ENCODE results near the gene TP73.
"Not testable (repeated sequence)": the region's sequence is repeated elsewhere in the genome, so short reads cannot be mapped to it uniquely, and the experiment has no call there.

TP73 gene

GRCh38 chr1:3738943-3739342 lies 86.6 kb downstream of the TP73 start:
- in situ Hi-C loops (cut with MboI; ENCODE audit: low sequenced_read_pairs): no loop called here

- in situ Hi-C loops (cut with MboI; ENCODE audit: low sequenced_read_pairs): no loop called here
Observed at GRCh38 chr1:3740042-3740441, 87.7 kb downstream of the TP73 start.

GRCh38 chr1:3740752-3741151 lies 88.4 kb downstream of the TP73 start:
- in situ Hi-C loops (cut with MboI; ENCODE audit: low sequenced_read_pairs): no loop called here

- in situ Hi-C loops (cut with MboI; ENCODE audit: low sequenced_read_pairs): no loop called here
Observed at GRCh38 chr1:3741566-3742438, 89.5 kb downstream of the TP73 start.

- in situ Hi-C loops (cut with MboI; ENCODE audit: low sequenced_read_pairs): no loop called here
Observed at GRCh38 chr1:3742439-3743298, 90.4 kb downstream of the TP73 start.

GRCh38 chr1:3743421-3743820 lies 91.1 kb downstream of the TP73 start:
- in situ Hi-C loops (cut with MboI; ENCODE audit: low sequenced_read_pairs): no loop called here

GRCh38 chr1:3743826-3744225 lies 91.5 kb downstream of the TP73 start:
- in situ Hi-C loops (cut with MboI; ENCODE audit: low sequenced_read_pairs): no loop called here

- in situ Hi-C loops (cut with MboI; ENCODE audit: low sequenced_read_pairs): no loop called here
Observed at GRCh38 chr1:3744646-3745045, 92.3 kb downstream of the TP73 start.

GRCh38 chr1:3745071-3745470 lies 92.8 kb downstream of the TP73 start:
- in situ Hi-C loops (cut with MboI; ENCODE audit: low sequenced_read_pairs): no loop called here

- in situ Hi-C loops (cut with MboI; ENCODE audit: low sequenced_read_pairs): no loop called here
Observed at GRCh38 chr1:3745590-3746381, 93.5 kb downstream of the TP73 start.

GRCh38 chr1:3746389-3746829 lies 94.1 kb downstream of the TP73 start:
- in situ Hi-C loops (cut with MboI; ENCODE audit: low sequenced_read_pairs): no loop called here

- in situ Hi-C loops (cut with MboI; ENCODE audit: low sequenced_read_pairs): no loop called here
Observed at GRCh38 chr1:3746830-3747521, 94.7 kb downstream of the TP73 start.

GRCh38 chr1:3747522-3747848 lies 95.2 kb downstream of the TP73 start:
- in situ Hi-C loops (cut with MboI; ENCODE audit: low sequenced_read_pairs): no loop called here

GRCh38 chr1:3747903-3748302 lies 95.6 kb downstream of the TP73 start:
- in situ Hi-C loops (cut with MboI; ENCODE audit: low sequenced_read_pairs): no loop called here

GRCh38 chr1:3748316-3748900 lies 96.1 kb downstream of the TP73 start:
- in situ Hi-C loops (cut with MboI; ENCODE audit: low sequenced_read_pairs): not testable (repeated sequence)

GRCh38 chr1:3749512-3749911 lies 97.2 kb downstream of the TP73 start:
- in situ Hi-C loops (cut with MboI; ENCODE audit: low sequenced_read_pairs): no loop called here

GRCh38 chr1:3750741-3751140 lies 98.4 kb downstream of the TP73 start:
- in situ Hi-C loops (cut with MboI; ENCODE audit: low sequenced_read_pairs): no loop called here

- in situ Hi-C loops (cut with MboI; ENCODE audit: low sequenced_read_pairs): no loop called here
Observed at GRCh38 chr1:3752400-3752945, 100.2 kb downstream of the TP73 start, which contains the start of gene CCDC27. TSS of gene CCDC27 (plus strand) at chr1:3752450. CDS start at chr1:3752482, 32 bp downstream.

- in situ Hi-C loops (cut with MboI; ENCODE audit: low sequenced_read_pairs): no loop called here
Observed at GRCh38 chr1:3753656-3754454, 101.5 kb downstream of the TP73 start.

Data from hTERT RPE-1 (cell line).